Keratinocyte (primary cell): ENCODE measurements around the gene CEPT1. TPM values are rescaled to one million over a fixed set of nuclear protein-coding genes. Genes with fewer than 3 reads are reported as not detected.

Experiments
- DNase-seq: peaks from one replicate; pipeline ENCODE4 v3.0.0-alpha.2; 2011; ENCODE audit warnings: low read depth, missing footprints, low spot score
- FAIRE-seq: peaks from 2 replicates; lab custom pipeline; 2011; peaks lifted over from hg19 to GRCh38; lab: Jason Lieb, UNC
- H2AFZ ChIP-seq: 2 replicates; pipeline ENCODE4 v1.6.0; 2012; ENCODE audit warnings: low read length, control low read depth, inconsistent platforms; ENCODE audit not compliant: control insufficient read depth
- H3K27ac ChIP-seq: 2 replicates; pipeline ENCODE4 v1.5.1; 2011; ENCODE audit warnings: low read length; ENCODE audit not compliant: control insufficient read depth, insufficient read depth
- H3K27me3 ChIP-seq: 3 replicates; pipeline ENCODE4 v1.6.0; 2011; ENCODE audit warnings: low read length; ENCODE audit not compliant: control insufficient read depth, insufficient read depth; ENCODE audit errors: extremely low read depth
- H3K36me3 ChIP-seq, 2 experiments: 2 replicates in 1 of 2; 3 replicates in 1 of 2; pipeline ENCODE4 v1.5.1; 2011; ENCODE audit warnings: low read length in 2 of 2, mild to moderate bottlenecking in 1 of 2; ENCODE audit not compliant: control insufficient read depth in 2 of 2, insufficient read depth in 2 of 2; ENCODE audit errors: extremely low read depth in 1 of 2
- H3K4me1 ChIP-seq: 3 replicates; pipeline ENCODE4 v1.5.1; 2011; ENCODE audit warnings: low read length; ENCODE audit not compliant: control insufficient read depth, insufficient read depth; ENCODE audit errors: extremely low read depth
- H3K4me2 ChIP-seq: 3 replicates; pipeline ENCODE4 v1.6.0; 2011; ENCODE audit warnings: low read depth, low read length; ENCODE audit not compliant: control insufficient read depth, insufficient read depth; ENCODE audit errors: extremely low read depth
- H3K4me3 ChIP-seq, 3 experiments: fragments of 200-600 bp in 1 of 3; sonication (generic) in 1 of 3; 2 replicates in 2 of 3; 3 replicates in 1 of 3; pipeline ENCODE4 v1.5.1; 2011 to 2016; ENCODE audit warnings: low read length in 3 of 3, mild to moderate bottlenecking in 3 of 3, control low read depth in 2 of 3, inconsistent platforms in 1 of 3, low read depth in 1 of 3, mixed read lengths in 1 of 3, mixed run types in 1 of 3, moderate library complexity in 1 of 3; ENCODE audit not compliant: control insufficient read depth in 2 of 3, insufficient read depth in 2 of 3; ENCODE audit errors: extremely low read depth in 1 of 3
- H3K79me2 ChIP-seq: 2 replicates; pipeline ENCODE4 v1.6.0; 2012; ENCODE audit warnings: low read length; ENCODE audit not compliant: control insufficient read depth, insufficient read depth
- H3K9ac ChIP-seq: 3 replicates; pipeline ENCODE4 v1.6.0; 2011; ENCODE audit warnings: low read length; ENCODE audit not compliant: control insufficient read depth, insufficient read depth; ENCODE audit errors: extremely low read depth
- H3K9me1 ChIP-seq: 3 replicates; pipeline ENCODE4 v1.6.0; 2011; ENCODE audit warnings: low read length; ENCODE audit not compliant: control insufficient read depth, insufficient read depth; ENCODE audit errors: extremely low read depth
- H3K9me3 ChIP-seq: 2 replicates; pipeline ENCODE4 v1.5.1; 2012; ENCODE audit warnings: low read depth, low read length; ENCODE audit not compliant: control insufficient read depth
- H4K20me1 ChIP-seq: 3 replicates; pipeline ENCODE4 v1.6.0; 2011; ENCODE audit warnings: low read length; ENCODE audit not compliant: control insufficient read depth, insufficient read depth; ENCODE audit errors: extremely low read depth
- EZH2 ChIP-seq: IDR thresholded peaks from one replicate; pipeline ENCODE4 v1.6.1; 2012; ENCODE audit warnings: inconsistent platforms, mild to moderate bottlenecking, low read length, moderate library complexity
- dilution Hi-C: fragments of 300-500 bp; cut with MboI; formaldehyde crosslinking; loops from one replicate; pipeline ENCODE4 v1.7.0; 2020; ENCODE audit warnings: low sequenced_read_pairs; ENCODE audit not compliant: extremely low pct_ligation_motif_present
- polyA plus RNA-seq, 5 experiments: library from polyadenylated mRNA; depleted of rRNA in 3 of 5; stranded (reverse) in 3 of 5; stranded (forward) in 1 of 5; unstranded in 1 of 5; fragments of >200 nt; gene quantifications; 1 replicate in 1 of 5; 2 replicates in 3 of 5; 3 replicates in 1 of 5; pipeline versions ENCODE4 v1.2.1 to v1.2.3, GENCODE V29; 2011 to 2012; ENCODE audit warnings: missing spikeins in 2 of 5, low read depth in 1 of 5, low replicate concordance in 1 of 5
- TF ChIP-seq, protein P1 (sequence below), 3 experiments: IDR thresholded peaks in 1 of 3; conservative IDR thresholded peaks in 1 of 3; optimal IDR thresholded peaks in 1 of 3; 2 replicates in 2 of 3; 3 replicates in 1 of 3; pipeline versions ENCODE3 to v1.5.1; 2011; ENCODE audit warnings: low read length in 3 of 3, mild to moderate bottlenecking in 3 of 3, moderate library complexity in 2 of 3, control low read depth in 1 of 3, inconsistent platforms in 1 of 3; ENCODE audit not compliant: insufficient read depth in 2 of 3; ENCODE audit errors: extremely low read depth in 1 of 3

Gene CEPT1
- polyA plus RNA-seq, 1 donor (not counting 4 experiments of a cell fraction or from before 2014, with no cell fraction given): 65.2 TPM

DNA sequence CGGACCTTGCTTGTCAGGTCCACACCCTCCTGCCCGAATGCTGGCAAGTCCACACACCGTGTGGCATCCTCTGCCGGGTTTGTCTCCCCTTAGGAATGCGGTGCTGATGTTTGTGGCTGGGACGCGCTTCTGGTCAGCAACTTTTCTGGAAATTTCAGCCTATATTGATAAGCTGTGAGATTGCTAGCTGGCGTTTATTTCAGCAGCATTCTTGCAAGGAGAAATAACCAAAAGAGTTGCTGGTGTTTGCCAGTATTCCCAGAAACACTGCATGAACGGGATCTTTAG lies 601 bp downstream of the CEPT1 start:
- H3K27me3 ChIP-seq: no peaks in the 10 kb centered on the region
- H3K4me1 ChIP-seq: peaks cover 19% of the 10 kb centered on the region
- no peaks in the 10 kb centered on the region for H3K9me3 ChIP-seq
- no peak for TF ChIP-seq EZH2
- TF ChIP-seq, protein P1, sequence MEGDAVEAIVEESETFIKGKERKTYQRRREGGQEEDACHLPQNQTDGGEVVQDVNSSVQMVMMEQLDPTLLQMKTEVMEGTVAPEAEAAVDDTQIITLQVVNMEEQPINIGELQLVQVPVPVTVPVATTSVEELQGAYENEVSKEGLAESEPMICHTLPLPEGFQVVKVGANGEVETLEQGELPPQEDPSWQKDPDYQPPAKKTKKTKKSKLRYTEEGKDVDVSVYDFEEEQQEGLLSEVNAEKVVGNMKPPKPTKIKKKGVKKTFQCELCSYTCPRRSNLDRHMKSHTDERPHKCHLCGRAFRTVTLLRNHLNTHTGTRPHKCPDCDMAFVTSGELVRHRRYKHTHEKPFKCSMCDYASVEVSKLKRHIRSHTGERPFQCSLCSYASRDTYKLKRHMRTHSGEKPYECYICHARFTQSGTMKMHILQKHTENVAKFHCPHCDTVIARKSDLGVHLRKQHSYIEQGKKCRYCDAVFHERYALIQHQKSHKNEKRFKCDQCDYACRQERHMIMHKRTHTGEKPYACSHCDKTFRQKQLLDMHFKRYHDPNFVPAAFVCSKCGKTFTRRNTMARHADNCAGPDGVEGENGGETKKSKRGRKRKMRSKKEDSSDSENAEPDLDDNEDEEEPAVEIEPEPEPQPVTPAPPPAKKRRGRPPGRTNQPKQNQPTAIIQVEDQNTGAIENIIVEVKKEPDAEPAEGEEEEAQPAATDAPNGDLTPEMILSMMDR (optimal IDR thresholded peaks at IDR 0.05 in 1 of 3, IDR thresholded peaks at IDR 0.05 in 1 of 3, conservative IDR thresholded peaks at IDR 0.05 in 1 of 3; ENCODE audit: extremely low read depth in 1 of 3, insufficient read depth in 2 of 3, low read length in 3 of 3): no peak
- H3K4me2 ChIP-seq: peak overlapping the region; percentile 86
- H4K20me1 ChIP-seq: no peaks in the 10 kb centered on the region
- H3K9me1 ChIP-seq: peaks cover 3% of the 10 kb centered on the region
- H3K79me2 ChIP-seq: peaks cover 67% of the 10 kb centered on the region
- H3K36me3 ChIP-seq: peaks cover 0 to under 1% of the 10 kb centered on the region in 2 experiments
- FAIRE-seq (no peak), DNase-seq (peak; percentile 11)
- peak overlapping the region; percentile 80 to 99 (median 90) for H3K4me3 ChIP-seq
- peak overlapping the region; percentile 98 for H2AFZ ChIP-seq
- H3K9ac ChIP-seq: peak overlapping the region; percentile 91
- dilution Hi-C loops: no loop called here
- peak overlapping the region; percentile 92 for H3K27ac ChIP-seq

- Histone ChIP-seq H3K9me3 (no peaks in the 10 kb centered on the region), H3K36me3 (no peaks in the 10 kb centered on the region), H3K4me1 (peaks cover 19% of the 10 kb centered on the region), H3K79me2 (peaks cover 76% of the 10 kb centered on the region), H3K9me1 (peaks cover 3% of the 10 kb centered on the region), H4K20me1 (no peaks in the 10 kb centered on the region), H3K9ac (peak overlapping the region; percentile 91), H3K27me3 (no peaks in the 10 kb centered on the region), H3K27ac (peak overlapping the region; percentile 92), H3K4me2 (peak overlapping the region; percentile 86), H2AFZ (no peak overlapping the region), H3K4me3 (peak overlapping the region; percentile 80 to 99 (median 90))
- dilution Hi-C loops: no loop called here
- TF ChIP-seq EZH2: no peak
- TF ChIP-seq, protein P1 (optimal IDR thresholded peaks at IDR 0.05 in 1 of 3, IDR thresholded peaks at IDR 0.05 in 1 of 3, conservative IDR thresholded peaks at IDR 0.05 in 1 of 3; ENCODE audit: extremely low read depth in 1 of 3, insufficient read depth in 2 of 3, low read length in 3 of 3): no peak
- FAIRE-seq (peak; percentile 20), DNase-seq (no peak)
Observed at GRCh38 chr1:111141245-111142220, 1.5 kb downstream of the CEPT1 start.
